Cardiac muscle cell (in vitro differentiated cells and primary cell): ENCODE data around the gene DOCK1. TPM values are rescaled to one million over a fixed set of nuclear protein-coding genes. Genes with fewer than 3 reads are reported as not detected.

Experiments
- DNase-seq, 2 donors: peaks; one replicate each; pipeline versions ENCODE4 v3.0.0 to v3.0.0-alpha.2; 2010 to 2017; ENCODE audit warnings: low read depth in 1 of 2, low spot score in 1 of 2
- H3K27ac ChIP-seq: fragments of 200-600 bp; sonication (generic); 2 replicates; pipeline ENCODE4 v1.5.1; 2016
- H3K27me3 ChIP-seq: fragments of 200-600 bp; sonication (generic); 2 replicates; pipeline ENCODE4 v1.6.0; 2016; ENCODE audit warnings: control low read depth
- H3K36me3 ChIP-seq: fragments of 200-600 bp; sonication (generic); 2 replicates; pipeline ENCODE4 v1.5.1; 2016; ENCODE audit warnings: control low read depth
- H3K4me1 ChIP-seq: fragments of 200-600 bp; sonication (generic); 2 replicates; pipeline ENCODE4 v1.8.1; 2017; ENCODE audit warnings: low read depth, mild to moderate bottlenecking, mixed run types
- H3K4me3 ChIP-seq: fragments of 200-600 bp; sonication (generic); 2 replicates; pipeline ENCODE4 v1.5.1; 2016; ENCODE audit warnings: mild to moderate bottlenecking
- H3K9me3 ChIP-seq: fragments of 200-600 bp; sonication (generic); 2 replicates; pipeline ENCODE4 v1.5.1; 2017; ENCODE audit warnings: low read depth, mild to moderate bottlenecking, control low read depth
- polyA plus RNA-seq: library from polyadenylated mRNA; unstranded; fragments of >200 nt; fragmentation: Nextera tagmentation; extraction: Ambion mirVana; gene quantifications from 2 replicates; pipeline ENCODE4 v1.2.1, GENCODE V29; 2016
- total RNA-seq: library from RNA; depleted of rRNA; stranded (reverse); fragments of >200 nt; gene quantifications from 2 replicates; pipeline ENCODE4 v1.2.3, GENCODE V29; 2016
- TF ChIP-seq, protein P1 (sequence below): IDR thresholded peaks from 2 replicates; pipeline ENCODE4 v1.5.1; 2012; ENCODE audit warnings: low read depth, mild to moderate bottlenecking, low read length

DOCK1 gene
- total and polyA plus RNA-seq, 2 experiments from 2014 or later: 15.0 to 30.6 TPM

- H3K36me3 ChIP-seq: no peaks in the 10 kb centered on the region
- no peak overlapping the region for H3K4me3 ChIP-seq
- no peaks in the 10 kb centered on the region for H3K4me1 ChIP-seq
- no peak overlapping the region for H3K27ac ChIP-seq
- TF ChIP-seq, protein P1, sequence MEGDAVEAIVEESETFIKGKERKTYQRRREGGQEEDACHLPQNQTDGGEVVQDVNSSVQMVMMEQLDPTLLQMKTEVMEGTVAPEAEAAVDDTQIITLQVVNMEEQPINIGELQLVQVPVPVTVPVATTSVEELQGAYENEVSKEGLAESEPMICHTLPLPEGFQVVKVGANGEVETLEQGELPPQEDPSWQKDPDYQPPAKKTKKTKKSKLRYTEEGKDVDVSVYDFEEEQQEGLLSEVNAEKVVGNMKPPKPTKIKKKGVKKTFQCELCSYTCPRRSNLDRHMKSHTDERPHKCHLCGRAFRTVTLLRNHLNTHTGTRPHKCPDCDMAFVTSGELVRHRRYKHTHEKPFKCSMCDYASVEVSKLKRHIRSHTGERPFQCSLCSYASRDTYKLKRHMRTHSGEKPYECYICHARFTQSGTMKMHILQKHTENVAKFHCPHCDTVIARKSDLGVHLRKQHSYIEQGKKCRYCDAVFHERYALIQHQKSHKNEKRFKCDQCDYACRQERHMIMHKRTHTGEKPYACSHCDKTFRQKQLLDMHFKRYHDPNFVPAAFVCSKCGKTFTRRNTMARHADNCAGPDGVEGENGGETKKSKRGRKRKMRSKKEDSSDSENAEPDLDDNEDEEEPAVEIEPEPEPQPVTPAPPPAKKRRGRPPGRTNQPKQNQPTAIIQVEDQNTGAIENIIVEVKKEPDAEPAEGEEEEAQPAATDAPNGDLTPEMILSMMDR: no peak
- no peaks in the 10 kb centered on the region for H3K9me3 ChIP-seq
- no peak for DNase-seq
- H3K27me3 ChIP-seq: peaks cover 2% of the 10 kb centered on the region
Measured at GRCh38 chr10:127474501-127474900, 569.3 kb downstream of the DOCK1 start.

- no peaks in the 10 kb centered on the region for H3K36me3 ChIP-seq
- no peaks in the 10 kb centered on the region for H3K9me3 ChIP-seq
- TF ChIP-seq, protein P1: no peak
- DNase-seq: peak in 1 of 2 donors; percentile 75
- no peak overlapping the region for H3K27ac ChIP-seq
- H3K4me1 ChIP-seq: no peaks in the 10 kb centered on the region
- H3K27me3 ChIP-seq: peaks cover 4% of the 10 kb centered on the region
- H3K4me3 ChIP-seq: no peak overlapping the region
Measured at GRCh38 chr10:127485153-127485857, 580.1 kb downstream of the DOCK1 start.

DNA sequence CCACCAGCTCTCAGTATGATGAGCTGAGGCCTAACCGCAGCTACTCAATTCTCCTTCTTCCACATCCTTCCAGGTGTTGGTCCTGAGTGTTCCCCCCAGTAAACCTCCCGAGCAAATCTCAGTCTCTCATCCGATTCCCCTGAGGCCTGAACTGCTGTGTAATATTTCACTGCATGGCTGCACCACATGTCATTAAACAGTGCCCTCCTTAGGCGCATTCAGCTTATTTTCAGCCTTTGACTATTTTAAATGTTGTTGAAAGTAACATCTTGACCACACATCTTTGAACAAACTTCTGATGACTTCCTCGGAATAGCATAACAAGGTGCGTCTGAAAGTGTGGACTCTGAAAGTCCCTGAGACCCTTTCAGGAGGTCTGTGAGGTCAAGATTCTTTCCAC, 581.1 kb downstream of the DOCK1 start:
- peaks cover under 1% of the 10 kb centered on the region for H3K27me3 ChIP-seq
- H3K9me3 ChIP-seq: no peaks in the 10 kb centered on the region
- H3K36me3 ChIP-seq: no peaks in the 10 kb centered on the region
- DNase-seq: no peak
- H3K4me1 ChIP-seq: no peaks in the 10 kb centered on the region
- no peak overlapping the region for H3K27ac ChIP-seq
- H3K4me3 ChIP-seq: no peak overlapping the region
- TF ChIP-seq, protein P1: no peak

DNA sequence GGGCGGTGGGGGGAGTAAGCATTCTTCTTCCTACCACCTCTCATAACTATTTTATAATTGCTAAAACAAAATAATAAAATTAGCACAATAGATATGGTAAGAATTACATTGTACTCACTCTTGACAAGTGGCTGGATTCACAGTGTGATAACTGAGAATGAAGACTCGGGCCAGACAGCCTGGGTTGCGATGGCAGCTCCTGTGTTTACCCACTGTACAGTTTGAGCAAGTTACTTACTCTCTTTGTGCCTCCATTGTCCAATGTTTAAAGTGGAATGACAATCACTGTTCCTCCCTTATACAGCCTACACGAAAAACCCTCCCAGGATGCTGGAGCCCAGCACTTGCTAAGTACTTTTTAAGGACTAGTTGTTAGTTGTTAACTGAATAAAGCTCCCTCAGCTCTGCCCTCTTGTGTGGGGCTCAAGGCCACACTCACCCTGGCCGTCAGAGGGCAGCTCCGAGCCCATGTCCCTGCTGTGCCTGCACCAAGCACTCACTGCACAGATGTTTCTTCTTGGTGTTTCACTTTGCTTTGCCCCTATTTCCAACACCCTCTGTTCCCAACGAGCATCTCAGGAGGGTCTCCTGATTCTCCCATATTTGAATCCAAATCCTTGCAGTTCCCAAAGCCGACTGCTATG, 587.5 kb downstream of the DOCK1 start:
- Histone ChIP-seq H3K27ac (no peak overlapping the region), H3K4me3 (no peak overlapping the region), H3K9me3 (no peaks in the 10 kb centered on the region), H3K36me3 (no peaks in the 10 kb centered on the region), H3K27me3 (no peaks in the 10 kb centered on the region), H3K4me1 (no peaks in the 10 kb centered on the region)
- TF ChIP-seq, protein P1: peak; percentile 10
- peak in 1 of 2 donors; percentile 23 for DNase-seq

DNA sequence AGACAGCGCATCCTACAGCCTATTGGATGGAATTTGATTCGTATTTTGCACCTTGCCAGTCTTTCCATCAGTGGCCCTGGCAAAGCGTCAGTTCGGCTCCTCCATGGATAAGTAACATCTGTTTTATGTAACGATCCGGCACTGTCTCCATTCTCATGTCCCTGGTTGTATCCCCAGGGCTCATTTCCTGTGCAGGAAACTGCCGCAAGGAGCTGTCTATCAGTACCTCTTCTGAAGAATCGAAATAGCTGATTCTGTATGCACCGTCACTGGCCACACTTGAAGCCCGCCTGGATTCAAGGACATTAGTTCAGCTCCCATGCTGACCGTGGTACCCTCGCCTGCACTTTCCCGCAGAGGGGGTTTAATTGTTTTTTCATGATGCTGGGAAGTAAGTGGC, 590.8 kb downstream of the DOCK1 start:
- Histone ChIP-seq H3K9me3 (no peaks in the 10 kb centered on the region), H3K27ac (no peak overlapping the region)
- TF ChIP-seq, protein P1: no peak

More for the DNA sequence above, 590.8 kb downstream of the DOCK1 start:
- Histone ChIP-seq H3K4me3 (no peak overlapping the region), H3K4me1 (no peaks in the 10 kb centered on the region), H3K27me3 (no peaks in the 10 kb centered on the region), H3K36me3 (no peaks in the 10 kb centered on the region)
- DNase-seq: peak in 1 of 2 donors; percentile 30
